Erythroblast (primary cell): ENCODE data around the gene HOXD3.

Experiments
- GATA1 ChIP-seq: IDR thresholded peaks from 2 replicates; pipeline ENCODE4 v1.6.1; 2011; ENCODE audit warnings: low read depth, mild to moderate bottlenecking, control low read depth, low read length, moderate library complexity
- POLR2A ChIP-seq: IDR thresholded peaks from 2 replicates; pipeline ENCODE4 v1.6.1; 2011; ENCODE audit warnings: mild to moderate bottlenecking, low read length

DNA sequence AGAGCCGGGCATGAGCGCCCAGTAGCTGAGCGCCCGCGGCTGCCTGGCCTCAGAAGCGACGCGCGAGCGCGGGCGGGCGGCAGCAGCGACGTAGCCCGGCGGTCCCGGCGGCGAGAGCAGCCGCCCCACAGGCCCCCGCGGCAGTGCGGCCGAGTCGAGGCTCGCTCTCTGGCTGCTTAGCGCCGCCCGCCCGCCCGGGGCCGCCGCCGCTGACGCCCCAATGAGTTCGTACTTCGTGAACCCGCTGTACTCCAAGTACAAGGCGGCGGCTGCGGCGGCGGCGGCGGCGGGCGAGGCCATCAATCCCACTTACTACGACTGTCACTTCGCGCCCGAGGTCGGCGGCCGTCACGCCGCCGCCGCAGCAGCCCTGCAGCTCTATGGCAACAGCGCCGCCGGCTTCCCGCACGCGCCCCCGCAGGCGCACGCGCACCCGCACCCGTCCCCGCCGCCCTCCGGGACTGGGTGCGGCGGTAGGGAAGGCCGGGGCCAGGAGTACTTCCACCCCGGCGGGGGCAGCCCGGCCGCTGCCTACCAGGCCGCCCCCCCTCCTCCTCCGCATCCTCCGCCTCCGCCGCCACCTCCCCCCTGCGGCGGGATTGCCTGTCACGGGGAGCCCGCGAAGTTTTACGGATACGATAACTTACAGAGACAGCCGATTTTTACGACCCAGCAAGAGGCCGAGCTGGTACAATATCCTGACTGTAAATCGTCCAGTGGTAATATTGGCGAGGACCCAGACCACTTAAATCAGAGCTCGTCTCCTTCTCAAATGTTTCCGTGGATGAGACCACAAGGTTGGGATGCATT lies 26.8 kb upstream of the HOXD3 start:
- TF ChIP-seq POLR2A (no peak), GATA1 (no peak)
